ENCODE data around the gene COL26A1.

COL26A1 gene

DNA sequence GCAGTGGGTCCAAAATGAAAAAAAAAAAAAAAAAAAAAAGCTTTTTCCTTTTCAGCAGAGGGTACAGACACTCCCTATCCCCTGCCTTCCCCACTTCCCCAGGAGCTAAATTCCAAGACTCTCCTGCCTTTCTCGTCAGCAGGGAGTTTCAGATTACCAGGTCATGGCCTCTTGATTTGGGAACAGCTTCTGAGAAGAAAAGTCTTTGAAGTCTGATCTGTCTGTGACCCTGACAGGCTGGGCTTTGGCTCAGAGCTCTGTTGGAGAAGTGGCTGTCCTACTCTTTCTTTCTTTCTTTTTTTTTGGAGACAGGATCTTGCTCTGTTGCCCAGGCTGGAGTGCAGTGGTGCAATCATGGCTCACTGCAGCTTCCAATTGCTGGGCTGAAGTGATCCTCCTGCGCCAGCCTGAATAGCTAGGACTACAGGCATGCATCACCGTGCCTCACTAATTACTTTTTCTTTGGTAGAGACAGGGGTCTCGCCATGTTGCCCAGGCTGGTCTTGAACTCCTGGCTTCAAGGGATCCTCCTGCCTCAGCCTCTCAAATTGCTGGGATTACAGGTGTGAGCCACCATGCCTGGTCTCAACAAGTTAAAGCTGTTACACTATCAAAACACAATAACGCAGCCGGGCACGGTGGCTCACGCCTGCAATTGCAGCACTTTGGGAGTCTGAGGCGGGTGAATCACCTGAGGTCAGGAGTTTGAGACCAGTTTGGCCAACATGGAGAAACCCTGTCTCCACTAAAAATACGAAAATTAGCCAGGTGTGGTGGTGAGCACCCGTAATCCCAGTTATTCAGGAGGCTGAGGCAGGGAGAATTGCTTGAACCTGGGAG is 59.9 kb downstream of the COL26A1 start:
- CTCF ChIA-PET, result interaction anchor here (0.5 to 2.2 kb wide), 6 partner anchors 11 to 130 kb away, joined by 3 to 14 read pairs (median 4); no protein-coding TSS in a partner anchor
- TF ChIP-seq TCF7L2 (IDR thresholded peaks at IDR 0.05; ENCODE audit: borderline replicate concordance, low read depth, low read length) (peak; percentile 45; the same call in 1 of the 2 replicates), ZNF112 (tag by site-specific recombination; IDR thresholded peaks at IDR 0.05) (no peak), ZNF558 (tag by site-specific recombination; IDR thresholded peaks at IDR 0.05) (no peak), ZNF596 (tag by site-specific recombination; IDR thresholded peaks at IDR 0.05) (no peak), ZNF214 (tag by site-specific recombination; IDR thresholded peaks at IDR 0.05; ENCODE audit: borderline replicate concordance) (no peak), AEBP2 (tag by site-specific recombination; IDR thresholded peaks at IDR 0.05; ENCODE audit: borderline replicate concordance) (no peak), ZNF121 (tag by site-specific recombination; IDR thresholded peaks at IDR 0.05) (peak; percentile 84), YY2 (tag by site-specific recombination; IDR thresholded peaks at IDR 0.05) (no peak), ZNF561 (tag by site-specific recombination; IDR thresholded peaks at IDR 0.05; ENCODE audit: borderline replicate concordance) (no peak)
- POLR2A ChIA-PET, result no interaction called here
- no peaks in the 10 kb centered on the region for H3K36me3 ChIP-seq (ENCODE audit: control insufficient read depth in 2 of 2, insufficient read depth in 1 of 2, low read length in 2 of 2)
- H3K27ac ChIP-seq (ENCODE audit: extremely low read depth, low read depth, low read length), result no peak overlapping the region
- no peak overlapping the region for H3K4me3 ChIP-seq (ENCODE audit: low read depth, low read length)
- no peaks in the 10 kb centered on the region for H3K4me1 ChIP-seq (ENCODE audit: control insufficient read depth, insufficient read depth, low read length)
- H3K9me3 ChIP-seq (ENCODE audit: control insufficient read depth, insufficient read depth, low read depth, low read length), result no peaks in the 10 kb centered on the region

DNA sequence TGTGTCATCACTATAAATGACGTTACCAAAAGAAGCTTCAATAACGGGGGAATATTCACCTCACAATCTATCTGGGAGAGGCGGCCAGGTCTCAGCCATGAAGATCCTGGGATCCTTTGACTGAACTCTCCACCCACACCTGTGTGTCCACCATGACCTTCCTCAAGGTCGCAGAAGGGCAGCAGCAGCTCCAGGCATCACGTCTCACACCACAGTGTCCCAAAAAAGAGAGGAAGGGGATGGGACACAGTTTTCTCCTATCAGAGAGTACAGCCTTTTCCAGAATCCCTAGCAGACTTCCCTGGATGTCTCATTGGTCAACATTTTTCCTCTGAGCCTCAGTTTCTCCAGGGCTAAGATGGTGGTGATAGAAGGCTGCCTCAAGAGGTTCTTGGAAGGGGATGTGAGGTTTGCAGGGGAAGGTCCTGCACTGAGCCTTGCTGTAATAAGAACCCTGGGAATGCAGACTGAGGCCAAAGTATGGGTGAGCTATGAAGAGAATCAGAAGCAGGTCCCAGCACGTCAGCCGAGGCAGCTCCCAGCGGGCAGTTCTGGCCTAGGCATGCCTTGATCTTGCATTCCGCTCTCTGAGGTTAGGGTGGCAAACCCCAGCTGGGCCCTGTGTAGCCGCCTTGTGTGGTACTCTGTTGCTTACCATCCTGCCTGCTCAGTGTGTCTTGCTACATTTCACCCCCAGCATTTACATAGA is 63.8 kb downstream of the COL26A1 start:
- CTCF ChIA-PET, result interaction anchor here (0.6 to 1.4 kb wide), 5 partner anchors 14 to 168 kb away, joined by 3 to 5 read pairs (median 4); no protein-coding TSS in a partner anchor

More for the DNA sequence above, 63.8 kb downstream of the COL26A1 start:
- POLR2A ChIA-PET, result no interaction called here
- H3K4me3 ChIP-seq (ENCODE audit: low read depth, low read length), result no peak overlapping the region
- no peaks in the 10 kb centered on the region for H3K9me3 ChIP-seq (ENCODE audit: control insufficient read depth, insufficient read depth, low read depth, low read length)
- TF ChIP-seq GFI1B (tag by site-specific recombination; IDR thresholded peaks at IDR 0.05) (no peak), ZNF48 (tag by site-specific recombination; IDR thresholded peaks at IDR 0.05) (no peak), ZNF580 (tag by site-specific recombination; IDR thresholded peaks at IDR 0.05) (0 out of 2 replicates have a peak, but pooled peaks have one; percentile 42), ZNF660 (tag by site-specific recombination; IDR thresholded peaks at IDR 0.05) (no peak)
- TF ChIP-seq, protein P1, sequence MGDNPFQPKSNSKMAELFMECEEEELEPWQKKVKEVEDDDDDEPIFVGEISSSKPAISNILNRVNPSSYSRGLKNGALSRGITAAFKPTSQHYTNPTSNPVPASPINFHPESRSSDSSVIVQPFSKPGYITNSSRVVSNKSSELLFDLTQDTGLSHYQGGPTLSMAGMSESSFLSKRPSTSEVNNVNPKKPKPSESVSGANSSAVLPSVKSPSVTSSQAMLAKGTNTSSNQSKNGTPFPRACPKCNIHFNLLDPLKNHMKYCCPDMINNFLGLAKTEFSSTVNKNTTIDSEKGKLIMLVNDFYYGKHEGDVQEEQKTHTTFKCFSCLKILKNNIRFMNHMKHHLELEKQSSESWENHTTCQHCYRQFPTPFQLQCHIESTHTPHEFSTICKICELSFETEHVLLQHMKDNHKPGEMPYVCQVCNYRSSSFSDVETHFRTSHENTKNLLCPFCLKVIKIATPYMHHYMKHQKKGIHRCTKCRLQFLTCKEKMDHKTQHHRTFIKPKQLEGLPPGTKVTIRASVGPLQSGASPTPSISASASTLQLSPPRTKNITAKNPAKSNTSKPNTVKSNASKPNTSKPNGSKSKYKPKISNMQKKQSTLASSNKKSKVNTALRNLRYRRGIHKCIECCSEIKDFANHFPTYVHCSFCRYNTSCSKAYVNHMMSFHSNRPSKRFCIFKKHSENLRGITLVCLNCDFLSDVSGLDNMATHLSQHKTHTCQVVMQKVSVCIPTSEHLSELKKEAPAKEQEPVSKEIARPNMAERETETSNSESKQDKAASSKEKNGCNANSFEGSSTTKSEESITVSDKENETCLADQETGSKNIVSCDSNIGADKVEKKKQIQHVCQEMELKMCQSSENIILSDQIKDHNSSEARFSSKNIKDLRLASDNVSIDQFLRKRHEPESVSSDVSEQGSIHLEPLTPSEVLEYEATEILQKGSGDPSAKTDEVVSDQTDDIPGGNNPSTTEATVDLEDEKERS (tag by site-specific recombination; IDR thresholded peaks at IDR 0.05), result peak; percentile 82; the same call in 1 of the 2 replicates
- no peaks in the 10 kb centered on the region for H3K36me3 ChIP-seq (ENCODE audit: control insufficient read depth in 2 of 2, insufficient read depth in 1 of 2, low read length in 2 of 2)
- H3K4me1 ChIP-seq (ENCODE audit: control insufficient read depth, insufficient read depth, low read length), result no peaks in the 10 kb centered on the region
- H3K27ac ChIP-seq (ENCODE audit: extremely low read depth, low read depth, low read length), result no peak overlapping the region
